IMR-90 (cell line): Measurements from ENCODE around the gene TIRAP. TPM values are rescaled to one million over a fixed set of nuclear protein-coding genes. Genes with fewer than 3 reads are reported as not detected.
"Not testable (repeated sequence)": the region's sequence is repeated elsewhere in the genome, so short reads cannot be mapped to it uniquely, and the experiment has no call there.

Experiments used
- ATAC-seq: fragments of 200-7000 bp; cut with Tn5 transposase; 2 replicates; pipeline ENCODE4 v1.9.1; 2020; ENCODE audit warnings: low read depth, mild to moderate bottlenecking, moderate library complexity
- BruUV-seq: library from RNA; stranded (reverse); fragments of 400-500 nt; replicated peaks from 2 replicates; lab custom pipeline; 2021; lab: Mats Ljungman, UMichigan
- CTCF ChIA-PET: fragments of 300-600 bp; formaldehyde crosslinking; extraction: SDS; loops from one replicate; lab custom pipeline; 2021; ENCODE audit warnings: antibody characterized with exemption; lab: Yijun Ruan, JAX
- POLR2A ChIA-PET: fragments of 300-600 bp; sonication (Branson Sonifier 250); formaldehyde crosslinking; loops from one replicate; lab custom pipeline; 2022; ENCODE audit warnings: antibody characterized with exemption; ENCODE audit not compliant: unreplicated experiment; lab: Charles Lee
- DNase-seq: peaks from one replicate; pipeline ENCODE4 v3.0.0; 2013
- H2AFZ ChIP-seq: replicated peaks from 2 replicates; pipeline ENCODE3; 2013; ENCODE audit warnings: low read length, mild to moderate bottlenecking; ENCODE audit not compliant: poor library complexity
- H2AK5ac ChIP-seq: 2 replicates; pipeline ENCODE4 v1.6.1; 2013; ENCODE audit warnings: low read depth, low read length, inconsistent platforms
- H2AK9ac ChIP-seq: replicated peaks from 2 replicates; pipeline ENCODE3; 2013; ENCODE audit warnings: mild to moderate bottlenecking, low read depth, low read length, moderate library complexity; ENCODE audit not compliant: poor library complexity
- H2BK120ac ChIP-seq: 2 replicates; pipeline ENCODE4 v1.6.1; 2013; ENCODE audit warnings: low read depth, low read length, inconsistent platforms
- H2BK15ac ChIP-seq: 3 replicates; pipeline ENCODE4 v1.6.1; 2013; ENCODE audit warnings: low read depth, low read length, inconsistent platforms
- H2BK20ac ChIP-seq: 2 replicates; pipeline ENCODE4 v1.6.1; 2013; ENCODE audit warnings: low read depth, mild to moderate bottlenecking, inconsistent platforms, low read length, moderate library complexity
- H2BK5ac ChIP-seq: 2 replicates; pipeline ENCODE4 v1.6.1; 2013; ENCODE audit warnings: mild to moderate bottlenecking, low read depth, low read length, inconsistent platforms; ENCODE audit not compliant: poor library complexity, severe bottlenecking
- H3K14ac ChIP-seq: replicated peaks from 2 replicates; pipeline ENCODE4 v1.6.1; 2013; ENCODE audit warnings: low read depth, low read length, inconsistent platforms
- H3K18ac ChIP-seq: 2 replicates; pipeline ENCODE4 v1.6.1; 2013; ENCODE audit warnings: low read depth, low read length, control low read depth
- H3K23ac ChIP-seq: 2 replicates; pipeline ENCODE4 v1.6.1; 2013; ENCODE audit warnings: low read depth, low read length, inconsistent platforms
- H3K27ac ChIP-seq: 2 replicates; pipeline ENCODE4 v1.5.1; 2013; ENCODE audit warnings: mild to moderate bottlenecking, control low read depth, low read length; ENCODE audit not compliant: insufficient read depth
- H3K27me3 ChIP-seq: 2 replicates; pipeline ENCODE4 v1.6.1; 2013; ENCODE audit warnings: low read length; ENCODE audit not compliant: control insufficient read depth, insufficient read depth
- H3K36me3 ChIP-seq: 2 replicates; pipeline ENCODE4 v1.6.1; 2013; ENCODE audit warnings: low read length, mixed read lengths; ENCODE audit not compliant: control insufficient read depth, insufficient read depth
- H3K4ac ChIP-seq: 2 replicates; pipeline ENCODE4 v1.6.1; 2013; ENCODE audit warnings: low read depth, low read length, inconsistent platforms
- H3K4me1 ChIP-seq: 2 replicates; pipeline ENCODE4 v1.6.1; 2013; ENCODE audit warnings: low read length, mixed read lengths; ENCODE audit not compliant: control insufficient read depth, insufficient read depth
- H3K4me2 ChIP-seq: 2 replicates; pipeline ENCODE4 v1.6.1; 2013; ENCODE audit warnings: low read depth, mild to moderate bottlenecking, control low read depth, low read length, moderate library complexity
- H3K4me3 ChIP-seq: 2 replicates; pipeline ENCODE4 v1.5.1; 2013; ENCODE audit warnings: low read depth, mild to moderate bottlenecking, control low read depth, low read length, moderate library complexity; ENCODE audit not compliant: insufficient read depth
- H3K56ac ChIP-seq: 2 replicates; pipeline ENCODE4 v1.6.1; 2013; ENCODE audit warnings: low read length, inconsistent platforms; ENCODE audit not compliant: insufficient read depth; ENCODE audit errors: extremely low read depth
- H3K79me1 ChIP-seq, 2 experiments: 2 replicates each; pipeline ENCODE4 v1.6.1; 2013; ENCODE audit warnings: low read length in 2 of 2, inconsistent platforms in 1 of 2, low read depth in 1 of 2
- H3K9ac ChIP-seq: 2 replicates; pipeline ENCODE4 v1.6.1; 2013; ENCODE audit warnings: low read depth, low read length, control low read depth
- H3K9me1 ChIP-seq: 2 replicates; pipeline ENCODE4 v1.6.1; 2013; ENCODE audit warnings: low read length, inconsistent platforms; ENCODE audit not compliant: insufficient read depth
- H3K9me3 ChIP-seq: 2 replicates; pipeline ENCODE4 v1.6.1; 2013; ENCODE audit warnings: low read length; ENCODE audit not compliant: control insufficient read depth, insufficient read depth
- H4K20me1 ChIP-seq: 2 replicates; pipeline ENCODE4 v1.6.1; 2013; ENCODE audit warnings: low read length, inconsistent platforms; ENCODE audit not compliant: insufficient read depth
- H4K5ac ChIP-seq: 2 replicates; pipeline ENCODE4 v1.6.1; 2013; ENCODE audit warnings: mild to moderate bottlenecking, low read depth, low read length, control low read depth
- H4K8ac ChIP-seq, 2 experiments: 2 replicates each; pipeline ENCODE4 v1.6.1; 2013; ENCODE audit warnings: low read depth in 2 of 2, low read length in 2 of 2, control low read depth in 1 of 2, inconsistent platforms in 1 of 2
- H4K91ac ChIP-seq: 2 replicates; pipeline ENCODE4 v1.6.1; 2013; ENCODE audit warnings: low read depth, low read length, inconsistent platforms; ENCODE audit not compliant: insufficient read depth
- WGBS, 2 experiments: methylation state at CpG; one replicate each; pipeline versions ENCODE4 v1.1.5 to v1.1.7; 2013; ENCODE audit warnings: missing lambda C conversion rate in 2 of 2; ENCODE audit not compliant: insufficient read length in 1 of 2; ENCODE audit errors: extremely low coverage in 2 of 2; 5-methylcytosine and 5-hydroxymethylcytosine counted together
- dilution Hi-C: fragments of 300-500 bp; cut with HindIII; formaldehyde crosslinking; loops from one replicate; pipeline ENCODE4 v1.14.3; 2018; ENCODE audit warnings: low sequenced_read_pairs; ENCODE audit not compliant: unreplicated experiment
- in situ Hi-C: fragments of 300-500 bp; cut with MboI; formaldehyde crosslinking; loops from 3 replicates; pipeline ENCODE4 v1.14.3; 2019; ENCODE audit warnings: low sequenced_read_pairs, inconsistent platforms, mixed read lengths
- intact Hi-C: fragments of 100-400 bp; cut with micrococcal nuclease; formaldehyde crosslinking; loops from 2 replicates; pipeline ENCODE4 v1.10.0; 2022
- polyA plus RNA-seq, 3 experiments: library from polyadenylated mRNA; depleted of rRNA; stranded (reverse); fragments of >200 nt; gene quantifications; 2 replicates each; pipeline ENCODE4 v1.2.3, GENCODE V29; 2012; ENCODE audit warnings: low replicate concordance in 1 of 3
- total RNA-seq: library from RNA; depleted of rRNA; stranded (reverse); fragments of >200 nt; gene quantifications from 2 replicates; pipeline ENCODE4 v1.2.3, GENCODE V29; 2012

Gene TIRAP
- total and polyA plus RNA-seq, 2 of the 4 experiments (the other 2 are of a cell fraction) = 3.0 to 7.4 TPM

DNA sequence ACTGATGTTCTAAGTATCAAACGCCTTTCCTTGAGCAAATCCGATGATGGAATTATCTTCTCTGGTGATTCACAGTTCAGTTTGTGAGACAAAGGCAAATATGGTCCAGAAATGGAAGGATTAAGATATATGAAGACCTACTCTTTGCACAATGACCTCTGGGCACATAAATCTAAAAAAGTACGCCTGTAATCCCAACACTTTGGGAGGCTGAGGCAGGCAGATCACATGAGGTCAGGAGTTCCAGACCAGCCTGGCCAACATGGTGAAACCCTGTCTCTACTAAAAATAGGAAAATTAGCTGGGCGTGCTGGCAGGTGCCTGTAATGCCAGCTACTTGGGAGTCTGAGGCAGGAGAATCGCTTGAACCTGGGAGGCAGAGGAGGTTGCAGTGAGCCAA lies 27.4 kb upstream of the TIRAP start:
- H3K4ac ChIP-seq, H3K27ac ChIP-seq, H3K4me1 ChIP-seq, H3K18ac ChIP-seq, DNase-seq, H3K14ac ChIP-seq, H4K8ac ChIP-seq, H2AK5ac ChIP-seq, H4K20me1 ChIP-seq, H3K9me3 ChIP-seq, in situ Hi-C loops, H3K4me3 ChIP-seq, POLR2A ChIA-PET, H4K5ac ChIP-seq, H3K27me3 ChIP-seq, ATAC-seq, H2BK120ac ChIP-seq, H2AK9ac ChIP-seq, H2BK15ac ChIP-seq, H2BK5ac ChIP-seq, H3K4me2 ChIP-seq, H3K9ac ChIP-seq, dilution Hi-C loops, H2BK20ac ChIP-seq, BruUV-seq, CTCF ChIA-PET, H3K23ac ChIP-seq, H3K56ac ChIP-seq, H2AFZ ChIP-seq, H4K91ac ChIP-seq: not testable (repeated sequence)
- intact Hi-C loops = loop anchor here (5.0 kb wide), 1 partner anchor 43 kb away; the partner anchor contains the start of genes FAM118B and RPUSD4
- Histone ChIP-seq H3K79me1 (peaks cover 0 to 16% of the 10 kb centered on the region in 2 experiments; a peak in 3 of 4 replicates), H3K9me1 (peaks cover 14% of the 10 kb centered on the region), H3K36me3 (peaks cover 15% of the 10 kb centered on the region)
- WGBS, 2 experiments = no CpG with 5 or more reads among the region's 5 CpGs
